Liver (tissue), 9 donors: ENCODE data around the gene CCDC92B. TPM values are rescaled to one million over a fixed set of nuclear protein-coding genes. Genes with fewer than 3 reads are reported as not detected.

Experiments
- DNase-seq: peaks from one replicate; pipeline ENCODE4 v3.0.0-alpha.2; 2017; ENCODE audit warnings: low spot score
- H3K27ac ChIP-seq, 2 donors: one replicate each; pipeline ENCODE4 v1.7.0; 2013; ENCODE audit warnings: inconsistent platforms in 2 of 2, low read length in 2 of 2, control low read depth in 1 of 2, low read depth in 1 of 2, mild to moderate bottlenecking in 1 of 2
- H3K27me3 ChIP-seq, 4 donors: one replicate each; pipeline versions ENCODE4 v1.6.1 to v1.7.0; 2013; ENCODE audit warnings: low read length in 3 of 4, inconsistent platforms in 1 of 4, mild to moderate bottlenecking in 1 of 4, moderate library complexity in 1 of 4; ENCODE audit not compliant: control insufficient read depth in 4 of 4, insufficient read depth in 4 of 4
- H3K36me3 ChIP-seq, 4 donors: one replicate each; pipeline versions ENCODE4 v1.6.1 to v1.7.0; 2013; ENCODE audit warnings: low read length in 3 of 4, mild to moderate bottlenecking in 3 of 4, low read depth in 1 of 4, moderate library complexity in 1 of 4; ENCODE audit not compliant: control insufficient read depth in 4 of 4, insufficient read depth in 3 of 4
- H3K4me1 ChIP-seq, 4 donors: one replicate each; pipeline versions ENCODE4 v1.6.1 to v1.7.0; 2013; ENCODE audit warnings: low read length in 3 of 4, mild to moderate bottlenecking in 3 of 4, moderate library complexity in 1 of 4; ENCODE audit not compliant: control insufficient read depth in 4 of 4, insufficient read depth in 4 of 4
- H3K4me3 ChIP-seq, 3 donors: one replicate each; pipeline versions ENCODE4 v1.6.1 to v1.7.0; 2013; ENCODE audit warnings: low read length in 3 of 3, control low read depth in 1 of 3, low read depth in 1 of 3, mild to moderate bottlenecking in 1 of 3
- H3K9ac ChIP-seq, 2 donors: one replicate each; pipeline ENCODE4 v1.7.0; 2013; ENCODE audit warnings: low read length in 2 of 2, mild to moderate bottlenecking in 2 of 2, moderate library complexity in 2 of 2, control low read depth in 1 of 2, low read depth in 1 of 2
- H3K9me3 ChIP-seq, 4 donors: one replicate each; pipeline versions ENCODE4 v1.6.1 to v1.7.0; 2013; ENCODE audit warnings: low read length in 3 of 4; ENCODE audit not compliant: control insufficient read depth in 4 of 4
- EGR1 ChIP-seq, 2 donors: IDR thresholded peaks; 2 replicates each; pipeline ENCODE4 v1.6.1; 2016 to 2018; ENCODE audit warnings: antibody characterized with exemption in 2 of 2, low read depth in 2 of 2
- FOXA1 ChIP-seq: IDR thresholded peaks from 2 replicates; pipeline ENCODE4 v1.6.1; 2016; ENCODE audit warnings: antibody characterized with exemption
- FOXA2 ChIP-seq: IDR thresholded peaks from 2 replicates; pipeline ENCODE4 v1.6.1; 2016; ENCODE audit warnings: antibody characterized with exemption
- GABPA ChIP-seq, 2 donors: IDR thresholded peaks in 1 of 2; conservative IDR thresholded peaks in 1 of 2; 2 replicates each; pipeline ENCODE4 v1.6.1; 2016; ENCODE audit warnings: antibody characterized with exemption in 2 of 2, mild to moderate bottlenecking in 1 of 2, moderate library complexity in 1 of 2
- HNF4A ChIP-seq, 2 donors: conservative IDR thresholded peaks; 2 replicates each; pipeline ENCODE4 v1.6.1; 2016; ENCODE audit warnings: antibody characterized with exemption in 2 of 2, mild to moderate bottlenecking in 2 of 2
- HNF4G ChIP-seq: IDR thresholded peaks from 2 replicates; pipeline ENCODE4 v1.6.1; 2016; ENCODE audit warnings: antibody characterized with exemption
- JUND ChIP-seq, 2 donors: IDR thresholded peaks; 2 replicates each; pipeline ENCODE4 v1.6.1; 2016; ENCODE audit warnings: antibody characterized with exemption in 2 of 2
- NR2F2 ChIP-seq: IDR thresholded peaks from 2 replicates; pipeline ENCODE4 v1.6.1; 2016; ENCODE audit warnings: antibody characterized with exemption
- RAD21 ChIP-seq, 2 donors: IDR thresholded peaks; 2 replicates each; pipeline ENCODE4 v1.6.1; 2016; ENCODE audit warnings: antibody characterized with exemption in 2 of 2, mild to moderate bottlenecking in 2 of 2
- RXRA ChIP-seq, 2 donors: IDR thresholded peaks; 2 replicates each; pipeline ENCODE4 v1.6.1; 2017 to 2018; ENCODE audit warnings: antibody characterized with exemption in 2 of 2, mild to moderate bottlenecking in 1 of 2
- SP1 ChIP-seq: IDR thresholded peaks from 2 replicates; pipeline ENCODE4 v1.6.1; 2018; ENCODE audit warnings: antibody characterized with exemption, mild to moderate bottlenecking
- TAF1 ChIP-seq: conservative IDR thresholded peaks from 2 replicates; pipeline ENCODE4 v1.6.1; 2016; ENCODE audit warnings: antibody characterized with exemption, mild to moderate bottlenecking
- YY1 ChIP-seq: IDR thresholded peaks from 2 replicates; pipeline ENCODE4 v1.6.1; 2016; ENCODE audit warnings: antibody characterized with exemption, mild to moderate bottlenecking
- WGBS: extraction: QIAGEN DNeasy Blood & Tissue Kit; methylation state at CpG from one replicate; pipeline ENCODE4 v1.1.7; 2013; 5-methylcytosine and 5-hydroxymethylcytosine counted together
- polyA plus RNA-seq, 2 donors: library from polyadenylated mRNA; stranded (reverse) in 1 of 2; unstranded in 1 of 2; fragments of 200-250 nt in 1 of 2; fragments of >200 nt in 1 of 2; fragmentation: Nextera tagmentation in 1 of 2; extraction: Ambion mirVana in 1 of 2; gene quantifications; one replicate each; pipeline versions ENCODE4 v1.2.1 to v1.2.3, GENCODE V29; 2013 to 2015
- total RNA-seq, 2 donors: library from RNA; depleted of rRNA; stranded (reverse); fragments of >200 nt; gene quantifications; one replicate each; pipeline ENCODE4 v1.2.3, GENCODE V29; 2014
- TF ChIP-seq, protein P1 (sequence below): fragments of 150-350 bp; IDR thresholded peaks from 2 replicates; pipeline ENCODE4 v1.5.1; 2017; ENCODE audit warnings: improper control_type of control experiment, low read depth, low read length; ENCODE audit not compliant: missing input control
- TF ChIP-seq, protein P2 (sequence below): IDR thresholded peaks from 2 replicates; pipeline ENCODE4 v1.6.1; 2016; ENCODE audit warnings: antibody characterized with exemption
- TF ChIP-seq, protein P3 (sequence below): IDR thresholded peaks from 2 replicates; pipeline ENCODE4 v1.6.1; 2016; ENCODE audit warnings: antibody characterized with exemption, mild to moderate bottlenecking
- TF ChIP-seq, protein P4 (sequence below): IDR thresholded peaks from 2 replicates; pipeline ENCODE4 v1.6.1; 2016; ENCODE audit warnings: antibody characterized with exemption
- TF ChIP-seq, protein P5 (sequence below): IDR thresholded peaks from 2 replicates; pipeline ENCODE4 v1.6.1; 2016; ENCODE audit warnings: antibody characterized with exemption
- donor health status: healthy.
- donor health status: healthy.
- donor health status: healthy.
- donor health status: healthy.
- donor health status: healthy.

Gene CCDC92B
- total and polyA plus RNA-seq, 4 donors = not detected

DNA sequence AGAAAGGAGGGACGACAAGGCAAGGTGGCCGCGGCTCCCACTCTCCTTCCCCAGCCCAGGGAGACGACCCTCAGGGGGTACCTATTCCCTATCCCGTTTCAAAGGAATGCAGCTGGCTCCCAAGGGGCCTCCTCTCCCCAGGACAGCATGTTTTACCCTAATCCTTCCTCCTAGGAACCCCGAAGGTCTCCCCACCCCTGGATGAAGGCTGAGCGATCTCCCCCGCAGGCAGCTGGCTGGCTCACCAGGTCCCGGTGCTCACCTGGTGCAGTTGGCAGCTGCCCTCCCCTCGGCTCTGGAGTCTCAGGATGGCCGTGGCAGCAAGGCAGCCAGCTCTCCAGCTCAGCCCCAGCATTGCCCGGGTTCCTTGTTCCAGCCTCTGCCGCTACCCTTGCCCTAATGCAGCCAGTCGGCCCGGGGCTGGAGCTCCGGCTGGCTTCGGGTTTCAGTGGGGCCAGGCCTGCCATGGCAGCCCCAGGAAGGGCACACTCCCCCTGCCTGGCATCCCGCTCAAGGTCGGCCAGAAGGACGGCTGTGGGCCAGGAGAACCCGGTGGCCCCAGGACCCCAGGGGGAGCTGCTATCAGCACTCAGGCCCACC is 42.4 kb downstream of the CCDC92B start:
- H3K27ac ChIP-seq = peak overlapping the region; percentile 26 to 52
- no peak overlapping the region for H3K9ac ChIP-seq
- no peaks in the 10 kb centered on the region for H3K27me3 ChIP-seq
- 51% methylated on average over 21 of the region's 21 CpGs for WGBS
- no peak for TF ChIP-seq JUND (IDR thresholded peaks at IDR 0.05)
- TF ChIP-seq, protein P1, sequence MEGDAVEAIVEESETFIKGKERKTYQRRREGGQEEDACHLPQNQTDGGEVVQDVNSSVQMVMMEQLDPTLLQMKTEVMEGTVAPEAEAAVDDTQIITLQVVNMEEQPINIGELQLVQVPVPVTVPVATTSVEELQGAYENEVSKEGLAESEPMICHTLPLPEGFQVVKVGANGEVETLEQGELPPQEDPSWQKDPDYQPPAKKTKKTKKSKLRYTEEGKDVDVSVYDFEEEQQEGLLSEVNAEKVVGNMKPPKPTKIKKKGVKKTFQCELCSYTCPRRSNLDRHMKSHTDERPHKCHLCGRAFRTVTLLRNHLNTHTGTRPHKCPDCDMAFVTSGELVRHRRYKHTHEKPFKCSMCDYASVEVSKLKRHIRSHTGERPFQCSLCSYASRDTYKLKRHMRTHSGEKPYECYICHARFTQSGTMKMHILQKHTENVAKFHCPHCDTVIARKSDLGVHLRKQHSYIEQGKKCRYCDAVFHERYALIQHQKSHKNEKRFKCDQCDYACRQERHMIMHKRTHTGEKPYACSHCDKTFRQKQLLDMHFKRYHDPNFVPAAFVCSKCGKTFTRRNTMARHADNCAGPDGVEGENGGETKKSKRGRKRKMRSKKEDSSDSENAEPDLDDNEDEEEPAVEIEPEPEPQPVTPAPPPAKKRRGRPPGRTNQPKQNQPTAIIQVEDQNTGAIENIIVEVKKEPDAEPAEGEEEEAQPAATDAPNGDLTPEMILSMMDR = no peak
- no peak for TF ChIP-seq HNF4A (conservative IDR thresholded peaks at IDR 0.05)
- TF ChIP-seq RXRA (IDR thresholded peaks at IDR 0.05) = no peak
- no peak for TF ChIP-seq RAD21 (IDR thresholded peaks at IDR 0.05)
- no peak for TF ChIP-seq NR2F2
- no peak for TF ChIP-seq HNF4G
- TF ChIP-seq GABPA (IDR thresholded peaks at IDR 0.05 in 1 of 2, conservative IDR thresholded peaks at IDR 0.05 in 1 of 2) = no peak
- TF ChIP-seq, protein P2, sequence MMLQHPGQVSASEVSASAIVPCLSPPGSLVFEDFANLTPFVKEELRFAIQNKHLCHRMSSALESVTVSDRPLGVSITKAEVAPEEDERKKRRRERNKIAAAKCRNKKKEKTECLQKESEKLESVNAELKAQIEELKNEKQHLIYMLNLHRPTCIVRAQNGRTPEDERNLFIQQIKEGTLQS = no peak
- no peak for TF ChIP-seq TAF1
- TF ChIP-seq, protein P3, sequence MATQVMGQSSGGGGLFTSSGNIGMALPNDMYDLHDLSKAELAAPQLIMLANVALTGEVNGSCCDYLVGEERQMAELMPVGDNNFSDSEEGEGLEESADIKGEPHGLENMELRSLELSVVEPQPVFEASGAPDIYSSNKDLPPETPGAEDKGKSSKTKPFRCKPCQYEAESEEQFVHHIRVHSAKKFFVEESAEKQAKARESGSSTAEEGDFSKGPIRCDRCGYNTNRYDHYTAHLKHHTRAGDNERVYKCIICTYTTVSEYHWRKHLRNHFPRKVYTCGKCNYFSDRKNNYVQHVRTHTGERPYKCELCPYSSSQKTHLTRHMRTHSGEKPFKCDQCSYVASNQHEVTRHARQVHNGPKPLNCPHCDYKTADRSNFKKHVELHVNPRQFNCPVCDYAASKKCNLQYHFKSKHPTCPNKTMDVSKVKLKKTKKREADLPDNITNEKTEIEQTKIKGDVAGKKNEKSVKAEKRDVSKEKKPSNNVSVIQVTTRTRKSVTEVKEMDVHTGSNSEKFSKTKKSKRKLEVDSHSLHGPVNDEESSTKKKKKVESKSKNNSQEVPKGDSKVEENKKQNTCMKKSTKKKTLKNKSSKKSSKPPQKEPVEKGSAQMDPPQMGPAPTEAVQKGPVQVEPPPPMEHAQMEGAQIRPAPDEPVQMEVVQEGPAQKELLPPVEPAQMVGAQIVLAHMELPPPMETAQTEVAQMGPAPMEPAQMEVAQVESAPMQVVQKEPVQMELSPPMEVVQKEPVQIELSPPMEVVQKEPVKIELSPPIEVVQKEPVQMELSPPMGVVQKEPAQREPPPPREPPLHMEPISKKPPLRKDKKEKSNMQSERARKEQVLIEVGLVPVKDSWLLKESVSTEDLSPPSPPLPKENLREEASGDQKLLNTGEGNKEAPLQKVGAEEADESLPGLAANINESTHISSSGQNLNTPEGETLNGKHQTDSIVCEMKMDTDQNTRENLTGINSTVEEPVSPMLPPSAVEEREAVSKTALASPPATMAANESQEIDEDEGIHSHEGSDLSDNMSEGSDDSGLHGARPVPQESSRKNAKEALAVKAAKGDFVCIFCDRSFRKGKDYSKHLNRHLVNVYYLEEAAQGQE = no peak
- TF ChIP-seq FOXA1 = no peak
- TF ChIP-seq SP1 = no peak
- TF ChIP-seq YY1 = no peak
- peak overlapping the region in 1 of 3 donors; percentile 94 for H3K4me3 ChIP-seq
- peaks cover 18 to 75% (median 61%) of the 10 kb centered on the region in 4 donors for H3K4me1 ChIP-seq
- no peaks in the 10 kb centered on the region for H3K9me3 ChIP-seq
- H3K36me3 ChIP-seq = peaks cover 5 to 21% (median 8%) of the 10 kb centered on the region in 4 donors
- no peak for DNase-seq

DNA sequence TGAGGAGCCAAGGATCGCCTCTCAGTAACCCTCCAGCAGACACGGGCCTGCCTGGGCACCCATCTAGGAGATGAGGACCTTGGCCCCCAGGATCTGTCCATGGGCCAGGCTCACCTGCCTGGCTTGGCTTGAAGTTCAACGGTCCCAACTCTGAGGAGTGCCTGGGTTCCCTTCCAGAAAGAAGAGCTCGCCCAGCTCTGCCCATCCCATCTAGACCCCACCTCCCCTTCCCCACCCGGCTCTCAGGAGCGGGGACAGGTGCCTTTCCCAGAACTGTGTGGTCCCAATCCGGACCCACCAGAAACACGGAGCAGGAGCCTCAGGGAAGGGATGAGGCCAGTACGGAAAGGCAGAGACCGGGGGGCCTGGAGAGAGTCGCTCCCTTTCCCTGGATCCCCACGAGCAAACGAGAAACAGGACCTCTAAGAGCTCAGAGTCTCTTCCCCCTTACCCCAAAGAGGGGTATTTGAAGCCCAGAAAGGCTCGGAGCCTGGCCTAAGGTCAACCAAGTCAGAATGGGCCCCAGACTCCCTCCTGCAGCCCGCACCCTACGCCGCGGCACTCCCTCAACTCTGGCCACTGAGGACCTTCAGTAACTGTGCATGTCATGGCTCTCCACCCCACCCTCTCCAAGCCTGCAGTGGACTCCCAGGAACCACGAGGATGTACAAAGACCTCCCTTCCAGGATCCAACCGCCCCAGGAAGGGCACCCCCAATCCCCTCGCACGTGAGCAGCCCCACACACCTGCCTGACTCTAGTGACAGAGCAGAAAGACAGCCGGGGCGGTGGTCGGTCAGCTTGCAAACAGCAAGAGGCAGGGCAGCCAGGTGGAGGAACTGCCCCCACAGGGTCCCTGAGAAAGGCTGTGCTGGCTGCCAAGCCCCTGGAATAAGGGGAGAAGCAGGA is 43.3 kb downstream of the CCDC92B start:
- H3K27ac ChIP-seq = no peak overlapping the region
- peaks cover 18 to 73% (median 59%) of the 10 kb centered on the region in 4 donors for H3K4me1 ChIP-seq
- H3K4me3 ChIP-seq = no peak overlapping the region
- no peaks in the 10 kb centered on the region for H3K27me3 ChIP-seq
- H3K9me3 ChIP-seq = no peaks in the 10 kb centered on the region
- DNase-seq = no peak
- H3K9ac ChIP-seq = no peak overlapping the region
- peaks cover 8 to 29% (median 14%) of the 10 kb centered on the region in 4 donors for H3K36me3 ChIP-seq
- 84% methylated on average over 25 of the region's 25 CpGs for WGBS
- TF ChIP-seq, protein P4, sequence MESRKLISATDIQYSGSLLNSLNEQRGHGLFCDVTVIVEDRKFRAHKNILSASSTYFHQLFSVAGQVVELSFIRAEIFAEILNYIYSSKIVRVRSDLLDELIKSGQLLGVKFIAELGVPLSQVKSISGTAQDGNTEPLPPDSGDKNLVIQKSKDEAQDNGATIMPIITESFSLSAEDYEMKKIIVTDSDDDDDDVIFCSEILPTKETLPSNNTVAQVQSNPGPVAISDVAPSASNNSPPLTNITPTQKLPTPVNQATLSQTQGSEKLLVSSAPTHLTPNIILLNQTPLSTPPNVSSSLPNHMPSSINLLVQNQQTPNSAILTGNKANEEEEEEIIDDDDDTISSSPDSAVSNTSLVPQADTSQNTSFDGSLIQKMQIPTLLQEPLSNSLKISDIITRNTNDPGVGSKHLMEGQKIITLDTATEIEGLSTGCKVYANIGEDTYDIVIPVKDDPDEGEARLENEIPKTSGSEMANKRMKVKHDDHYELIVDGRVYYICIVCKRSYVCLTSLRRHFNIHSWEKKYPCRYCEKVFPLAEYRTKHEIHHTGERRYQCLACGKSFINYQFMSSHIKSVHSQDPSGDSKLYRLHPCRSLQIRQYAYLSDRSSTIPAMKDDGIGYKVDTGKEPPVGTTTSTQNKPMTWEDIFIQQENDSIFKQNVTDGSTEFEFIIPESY = no peak
- TF ChIP-seq NR2F2 (no peak), GABPA (IDR thresholded peaks at IDR 0.05 in 1 of 2, conservative IDR thresholded peaks at IDR 0.05 in 1 of 2) (no peak), EGR1 (IDR thresholded peaks at IDR 0.05; ENCODE audit: low read depth in 2 of 2) (no peak), RAD21 (IDR thresholded peaks at IDR 0.05) (no peak), TAF1 (no peak), JUND (IDR thresholded peaks at IDR 0.05) (no peak), FOXA2 (no peak), FOXA1 (no peak), HNF4G (no peak)
- TF ChIP-seq, protein P5, sequence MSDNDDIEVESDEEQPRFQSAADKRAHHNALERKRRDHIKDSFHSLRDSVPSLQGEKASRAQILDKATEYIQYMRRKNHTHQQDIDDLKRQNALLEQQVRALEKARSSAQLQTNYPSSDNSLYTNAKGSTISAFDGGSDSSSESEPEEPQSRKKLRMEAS = no peak
- TF ChIP-seq, protein P1 = no peak
- TF ChIP-seq, protein P2 = no peak
